Loucy (cell line): ENCODE measurements around the gene HS3ST2.

ENCODE experiments used
- H2AFZ ChIP-seq: fragments of 200-600 bp; sonication (generic); 2 replicates; pipeline ENCODE4 v1.6.0; 2016; ENCODE audit warnings: antibody characterized with exemption, mild to moderate bottlenecking, low read length, moderate library complexity
- H3F3A ChIP-seq: fragments of 200-600 bp; 2 replicates; pipeline ENCODE4 v1.6.0; 2016; ENCODE audit warnings: antibody characterized with exemption, low read depth, mild to moderate bottlenecking
- H3K27me3 ChIP-seq: fragments of 200-600 bp; sonication (generic); 2 replicates; pipeline ENCODE4 v1.6.1; 2014; ENCODE audit warnings: low read length, mild to moderate bottlenecking; ENCODE audit not compliant: insufficient read depth, poor library complexity, severe bottlenecking
- H3K36me3 ChIP-seq: fragments of 200-600 bp; sonication (generic); 2 replicates; pipeline ENCODE4 v1.6.1; 2016; ENCODE audit warnings: low read length; ENCODE audit not compliant: insufficient read depth
- H3K4me1 ChIP-seq: fragments of 200-600 bp; sonication (generic); 2 replicates; pipeline ENCODE4 v1.5.1; 2014; ENCODE audit warnings: low read length, mild to moderate bottlenecking; ENCODE audit not compliant: insufficient read depth, poor library complexity, severe bottlenecking
- H3K4me2 ChIP-seq: fragments of 200-600 bp; sonication (generic); 2 replicates; pipeline ENCODE4 v1.6.0; 2014; ENCODE audit warnings: antibody characterized with exemption, low read length, low read depth, mild to moderate bottlenecking; ENCODE audit not compliant: poor library complexity, severe bottlenecking
- H3K4me3 ChIP-seq: fragments of 200-600 bp; sonication (generic); 2 replicates; pipeline ENCODE4 v1.5.1; 2014; ENCODE audit warnings: low read length, mild to moderate bottlenecking, mixed read lengths; ENCODE audit not compliant: poor library complexity, severe bottlenecking
- H3K79me2 ChIP-seq: fragments of 200-600 bp; sonication (generic); 2 replicates; pipeline ENCODE4 v1.6.1; 2014; ENCODE audit warnings: low read length; ENCODE audit not compliant: insufficient read depth
- H3K9ac ChIP-seq: fragments of 200-600 bp; sonication (generic); 2 replicates; pipeline ENCODE4 v1.6.0; 2014; ENCODE audit warnings: mild to moderate bottlenecking, low read depth, low read length, moderate library complexity; ENCODE audit not compliant: poor library complexity, severe bottlenecking
- H3K9me2 ChIP-seq: fragments of 200-600 bp; sonication (generic); replicated peaks from 2 replicates; pipeline ENCODE4 v1.6.1; 2016; ENCODE audit warnings: low read depth, low read length, mixed read lengths
- H3K9me3 ChIP-seq: fragments of 200-600 bp; sonication (generic); 2 replicates; pipeline ENCODE4 v1.6.1; 2014; ENCODE audit warnings: mild to moderate bottlenecking, antibody characterized with exemption, low read length, low read depth; ENCODE audit not compliant: insufficient read depth
- H4K20me1 ChIP-seq: fragments of 200-600 bp; sonication (generic); 2 replicates; pipeline ENCODE4 v1.6.0; 2014; ENCODE audit warnings: antibody characterized with exemption, low read length, mild to moderate bottlenecking; ENCODE audit not compliant: insufficient read depth, poor library complexity, severe bottlenecking
- EZH2phosphoT487 ChIP-seq: fragments of 200-600 bp; IDR thresholded peaks from 2 replicates; pipeline ENCODE4 v1.6.1; 2018; ENCODE audit warnings: antibody characterized with exemption, mild to moderate bottlenecking, moderate library complexity, borderline replicate concordance
- TF ChIP-seq, protein P1 (sequence below): fragments of 200-600 bp; sonication (generic); conservative IDR thresholded peaks from 2 replicates; pipeline ENCODE4 v1.5.1; 2014; ENCODE audit warnings: mild to moderate bottlenecking, antibody characterized with exemption, low read length

Gene HS3ST2

DNA sequence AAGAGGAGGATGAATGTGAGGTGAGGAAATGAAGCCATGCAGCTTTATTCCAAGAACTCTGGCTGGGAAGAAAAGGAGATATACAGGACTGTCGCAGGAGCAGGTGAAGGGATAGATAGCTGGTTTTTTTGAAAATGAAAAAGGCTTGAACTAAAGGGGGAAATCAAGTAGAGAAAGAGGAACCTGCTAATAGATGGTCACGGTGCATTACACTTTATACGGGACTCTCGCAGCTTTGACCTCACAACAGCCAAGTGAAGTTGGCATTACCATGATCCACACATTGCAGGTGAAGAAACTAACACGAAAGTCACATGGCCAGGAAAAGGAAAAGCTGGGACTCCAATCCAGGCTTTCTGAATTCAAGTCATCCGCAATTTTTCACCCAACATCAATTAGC, 86.9 kb downstream of the HS3ST2 start:
- no peaks in the 10 kb centered on the region for H3K79me2 ChIP-seq
- no peaks in the 10 kb centered on the region for H3K36me3 ChIP-seq
- H3K4me3 ChIP-seq = no peak overlapping the region
- no peaks in the 10 kb centered on the region for H3K27me3 ChIP-seq
- no peak overlapping the region for H3K4me2 ChIP-seq
- no peak overlapping the region for H3K9ac ChIP-seq
- no peaks in the 10 kb centered on the region for H3K9me3 ChIP-seq
- H2AFZ ChIP-seq = no peak overlapping the region
- no peaks in the 10 kb centered on the region for H3F3A ChIP-seq
- no peaks in the 10 kb centered on the region for H4K20me1 ChIP-seq
- no peaks in the 10 kb centered on the region for H3K9me2 ChIP-seq
- H3K4me1 ChIP-seq = no peaks in the 10 kb centered on the region
- TF ChIP-seq, protein P1, sequence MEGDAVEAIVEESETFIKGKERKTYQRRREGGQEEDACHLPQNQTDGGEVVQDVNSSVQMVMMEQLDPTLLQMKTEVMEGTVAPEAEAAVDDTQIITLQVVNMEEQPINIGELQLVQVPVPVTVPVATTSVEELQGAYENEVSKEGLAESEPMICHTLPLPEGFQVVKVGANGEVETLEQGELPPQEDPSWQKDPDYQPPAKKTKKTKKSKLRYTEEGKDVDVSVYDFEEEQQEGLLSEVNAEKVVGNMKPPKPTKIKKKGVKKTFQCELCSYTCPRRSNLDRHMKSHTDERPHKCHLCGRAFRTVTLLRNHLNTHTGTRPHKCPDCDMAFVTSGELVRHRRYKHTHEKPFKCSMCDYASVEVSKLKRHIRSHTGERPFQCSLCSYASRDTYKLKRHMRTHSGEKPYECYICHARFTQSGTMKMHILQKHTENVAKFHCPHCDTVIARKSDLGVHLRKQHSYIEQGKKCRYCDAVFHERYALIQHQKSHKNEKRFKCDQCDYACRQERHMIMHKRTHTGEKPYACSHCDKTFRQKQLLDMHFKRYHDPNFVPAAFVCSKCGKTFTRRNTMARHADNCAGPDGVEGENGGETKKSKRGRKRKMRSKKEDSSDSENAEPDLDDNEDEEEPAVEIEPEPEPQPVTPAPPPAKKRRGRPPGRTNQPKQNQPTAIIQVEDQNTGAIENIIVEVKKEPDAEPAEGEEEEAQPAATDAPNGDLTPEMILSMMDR = no peak
- no peak for TF ChIP-seq EZH2phosphoT487

DNA sequence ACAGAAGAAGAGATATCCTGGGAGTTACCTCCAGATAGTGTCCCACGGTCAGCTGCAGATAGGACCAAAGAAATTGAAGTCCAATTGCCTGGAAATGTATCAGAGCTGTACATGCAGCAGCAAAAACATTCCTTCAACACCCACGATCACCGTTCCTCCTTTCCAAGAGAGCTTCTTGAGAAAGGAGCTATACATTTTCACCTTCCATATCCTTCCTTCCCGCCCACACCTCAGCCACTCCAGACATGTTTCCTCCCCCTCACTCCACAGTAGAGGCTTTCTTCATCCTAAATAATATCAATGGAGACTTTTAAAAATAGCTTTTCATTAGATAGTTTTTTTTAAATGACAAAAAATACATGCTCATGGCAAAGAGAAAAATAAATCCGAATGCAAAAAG, 87.6 kb downstream of the HS3ST2 start:
- TF ChIP-seq, protein P1 = no peak
- no peak for TF ChIP-seq EZH2phosphoT487
- H3K27me3 ChIP-seq = no peaks in the 10 kb centered on the region
- no peak overlapping the region for H3K4me2 ChIP-seq
- no peaks in the 10 kb centered on the region for H4K20me1 ChIP-seq
- no peaks in the 10 kb centered on the region for H3K9me2 ChIP-seq
- H2AFZ ChIP-seq = no peak overlapping the region
- H3K79me2 ChIP-seq = no peaks in the 10 kb centered on the region
- no peaks in the 10 kb centered on the region for H3F3A ChIP-seq
- H3K9ac ChIP-seq = no peak overlapping the region
- H3K9me3 ChIP-seq = no peaks in the 10 kb centered on the region
- H3K4me1 ChIP-seq = no peaks in the 10 kb centered on the region
- no peak overlapping the region for H3K4me3 ChIP-seq
- H3K36me3 ChIP-seq = no peaks in the 10 kb centered on the region

DNA sequence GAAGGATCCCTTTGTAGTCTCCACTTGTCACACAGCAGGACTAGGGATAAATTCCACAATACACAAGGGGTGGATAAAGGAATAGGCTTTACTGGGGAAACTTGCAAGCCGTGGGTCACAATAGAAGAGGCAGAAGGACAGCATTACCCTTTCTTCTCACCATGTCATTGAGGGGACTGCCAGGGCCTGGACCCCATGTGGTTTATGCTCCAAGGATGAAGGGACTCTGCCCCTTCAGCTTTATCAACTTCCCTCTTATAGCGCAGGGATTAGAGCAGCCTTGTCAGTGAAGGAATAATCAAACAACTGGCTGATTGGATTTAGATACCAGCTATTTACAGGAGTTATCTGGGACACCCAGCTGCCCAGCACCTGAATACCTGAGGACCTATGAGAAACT, 89.8 kb downstream of the HS3ST2 start:
- Histone ChIP-seq H3K27me3 (no peaks in the 10 kb centered on the region), H3K4me1 (no peaks in the 10 kb centered on the region), H3K4me2 (no peak overlapping the region), H3F3A (no peaks in the 10 kb centered on the region), H3K36me3 (no peaks in the 10 kb centered on the region), H4K20me1 (no peaks in the 10 kb centered on the region), H3K9me3 (no peaks in the 10 kb centered on the region), H3K4me3 (no peak overlapping the region), H3K9ac (no peak overlapping the region), H3K9me2 (no peaks in the 10 kb centered on the region), H3K79me2 (no peaks in the 10 kb centered on the region), H2AFZ (no peak overlapping the region)
- TF ChIP-seq, protein P1 = no peak
- TF ChIP-seq EZH2phosphoT487 = no peak
